Dermis microvascular lymphatic vessel endothelial cell (primary cell): ENCODE measurements around the gene SRPX. TPM values are rescaled to one million over a fixed set of nuclear protein-coding genes. Genes with fewer than 3 reads are reported as not detected.

ENCODE experiments used
- DNase-seq, 2 donors: peaks; one replicate each; pipeline versions ENCODE4 v3.0.0 to v3.0.0-alpha.2; 2010; ENCODE audit warnings: low read depth in 2 of 2
- total RNA-seq: library from RNA; depleted of rRNA; stranded (reverse); fragments of >200 nt; gene quantifications from 2 replicates; pipeline ENCODE4 v1.2.1, GENCODE V29; 2014

Gene SRPX
- total RNA-seq, 1 donor from 2014 or later: 50.8 TPM

- peak in 1 of 2 donors; percentile 7 for DNase-seq
Observed at GRCh38 chrX:38138900-38139299, 81.8 kb downstream of the SRPX start.

- peak in 1 of 2 donors; percentile 14 for DNase-seq
Observed at GRCh38 chrX:38138157-38138891, 82.3 kb downstream of the SRPX start.

- DNase-seq: no peak
Observed at GRCh38 chrX:38129366-38129765, 91.3 kb downstream of the SRPX start.

DNA sequence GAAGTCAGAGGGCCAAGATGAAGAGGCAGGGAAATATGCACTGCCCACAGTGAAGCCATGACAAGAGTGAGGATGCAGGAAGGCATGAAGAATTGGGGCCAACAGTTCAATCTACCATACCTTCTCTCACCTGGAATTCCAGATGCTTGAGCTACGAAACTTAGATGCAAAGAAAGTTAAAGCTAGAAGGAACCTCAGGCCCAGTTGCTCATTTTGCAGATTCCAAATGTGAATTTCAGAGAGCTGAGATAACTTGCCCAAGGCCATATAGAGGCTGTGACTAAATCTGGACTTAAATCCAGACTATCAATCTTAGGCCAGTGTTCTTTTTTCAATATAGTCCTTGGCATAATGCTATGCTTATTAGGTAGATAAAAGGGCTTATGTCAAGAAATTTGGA is 92.7 kb downstream of the SRPX start:
- no peak for DNase-seq

GRCh38 chrX:38126179-38126578 is 94.5 kb downstream of the SRPX start:
- peak in 1 of 2 donors; percentile 4 for DNase-seq

DNA sequence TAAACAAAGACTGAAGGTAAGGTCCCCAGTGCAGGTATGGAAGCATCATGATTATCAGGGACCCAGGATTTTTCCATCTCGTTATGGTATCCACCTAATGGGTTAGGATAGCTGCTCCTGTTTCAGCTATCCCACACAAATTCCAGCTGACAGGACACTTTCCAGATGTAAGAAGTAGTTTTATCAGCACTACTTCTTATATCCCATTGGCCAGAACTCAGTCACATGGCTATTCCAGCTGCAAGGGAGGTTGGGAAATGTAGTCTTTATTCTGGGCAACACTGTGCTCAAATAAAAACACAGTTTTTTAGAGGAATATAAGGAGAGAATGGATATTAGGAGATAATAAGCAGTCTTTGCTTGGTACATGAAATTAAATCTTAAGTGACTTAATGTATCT is 96.7 kb downstream of the SRPX start:
- DNase-seq: no peak

DNA sequence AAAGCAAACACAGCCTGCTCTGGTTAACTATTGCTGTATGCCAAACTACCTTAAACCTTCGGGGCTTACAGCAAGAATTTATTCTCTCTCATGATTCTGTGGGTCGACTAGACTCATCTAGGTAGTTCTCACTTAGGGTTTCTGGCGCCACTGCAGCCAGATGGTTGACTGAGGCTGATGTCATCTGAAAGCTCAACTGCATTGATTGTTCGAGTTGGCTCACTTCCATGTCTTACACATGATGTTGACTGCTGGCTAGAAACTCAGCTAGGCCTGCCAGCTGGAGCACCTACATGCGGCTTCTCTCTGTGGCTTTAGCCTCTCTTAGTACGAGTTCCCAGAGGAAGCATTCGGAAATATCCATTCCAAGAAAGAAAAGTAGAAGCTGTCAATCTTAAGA is 103.2 kb downstream of the SRPX start:
- DNase-seq: peak; percentile 16 to 50

- no peak for DNase-seq
Observed at GRCh38 chrX:38116706-38117105, 104.0 kb downstream of the SRPX start.

DNA sequence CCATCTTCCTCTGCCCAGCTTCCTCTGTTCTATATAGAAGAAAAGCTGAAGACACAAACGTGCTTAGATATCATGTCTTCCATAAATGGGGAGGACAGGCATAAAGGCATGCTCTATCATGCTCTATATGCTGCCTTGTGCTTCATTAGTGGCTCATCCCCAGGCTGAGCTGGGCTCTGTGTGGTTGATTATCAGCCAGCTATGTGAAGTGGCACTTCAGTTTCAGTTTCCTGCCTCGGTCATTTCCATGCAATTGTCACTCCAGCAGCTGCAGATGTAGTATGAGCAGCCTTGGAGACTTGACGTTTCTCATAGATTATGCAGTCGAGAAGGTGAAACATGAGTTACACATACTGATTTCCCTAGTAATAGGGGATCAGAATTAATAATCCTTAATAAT is 108.1 kb downstream of the SRPX start:
- DNase-seq: no peak

DNA sequence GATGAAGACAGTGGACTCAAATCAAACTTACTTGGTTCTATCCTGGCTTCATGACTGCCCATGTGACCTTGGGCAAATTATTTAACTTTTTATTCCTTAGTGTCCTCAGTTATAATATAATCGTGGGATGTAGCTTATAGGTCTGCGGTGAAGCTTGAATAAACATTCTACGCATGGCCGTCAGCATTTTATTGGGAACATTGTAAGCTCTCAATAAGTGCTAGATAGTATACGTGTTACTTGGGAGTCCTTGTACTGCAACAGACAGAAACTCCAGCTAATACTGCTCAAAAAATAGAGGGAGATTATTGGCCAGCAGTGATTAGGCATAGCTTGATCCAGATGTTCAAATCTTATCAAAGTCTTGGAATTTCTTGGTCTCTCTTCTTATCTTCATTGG is 109.5 kb downstream of the SRPX start:
- no peak for DNase-seq

- DNase-seq: peak in 1 of 2 donors; percentile 2
Observed at GRCh38 chrX:38110231-38110630, 110.4 kb downstream of the SRPX start.

- no peak for DNase-seq
Observed at GRCh38 chrX:38109042-38109898, 111.4 kb downstream of the SRPX start.

- DNase-seq: peak; percentile 24 to 62
Observed at GRCh38 chrX:38108364-38108763, 112.3 kb downstream of the SRPX start.

GRCh38 chrX:38106991-38107655 is 113.5 kb downstream of the SRPX start:
- no peak for DNase-seq

- no peak for DNase-seq
Observed at GRCh38 chrX:38105216-38105725, 115.4 kb downstream of the SRPX start.

- DNase-seq: no peak
Observed at GRCh38 chrX:38103857-38104812, 116.5 kb downstream of the SRPX start.

- DNase-seq: no peak
Observed at GRCh38 chrX:38102875-38103274, 117.8 kb downstream of the SRPX start.

DNA sequence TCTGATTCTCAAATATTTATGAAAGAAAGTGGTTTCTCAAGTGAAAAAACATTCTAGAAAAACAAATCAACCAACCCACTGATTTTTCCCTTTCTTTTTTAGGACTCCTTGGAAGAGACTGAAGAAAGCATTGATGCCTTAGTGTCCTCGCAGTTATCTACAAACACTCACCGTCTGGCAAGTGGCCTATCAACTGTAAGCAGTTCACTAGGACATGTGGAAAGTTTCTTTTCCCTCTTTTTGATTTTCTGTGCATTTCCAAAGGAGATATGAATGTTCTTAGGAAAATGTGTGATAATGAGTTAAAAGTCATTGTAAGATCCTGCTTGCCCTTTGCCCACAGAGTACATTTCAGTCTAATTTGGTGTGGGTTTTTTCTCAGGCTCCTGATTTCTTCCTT is 118.4 kb downstream of the SRPX start:
- DNase-seq: no peak

- DNase-seq: no peak
Observed at GRCh38 chrX:38099688-38100087, 121.0 kb downstream of the SRPX start.
